Pancreas (tissue), 10 donors: ENCODE results near the gene FLRT1. TPM values are rescaled to one million over a fixed set of nuclear protein-coding genes. Genes with fewer than 3 reads are reported as not detected.

Source experiments
- ATAC-seq, 4 donors: fragments of 200-7000 bp; cut with Tn5 transposase; one replicate each; pipeline versions ENCODE4 v1.8.0 to v1.9.1; 2020; ENCODE audit warnings: mild to moderate bottlenecking in 4 of 4, moderate library complexity in 4 of 4
- DNase-seq, 6 donors: peaks; one replicate each; pipeline ENCODE4 v3.0.0-alpha.2; 2020
- FAIRE-seq: peaks from 2 replicates; lab custom pipeline; 2012; peaks lifted over from hg19 to GRCh38; lab: Jason Lieb, UNC
- H3K27ac ChIP-seq, 4 donors: fragments of 200-600 bp; sonication (generic); 1 replicate in 3 of 4; 2 replicates in 1 of 4; pipeline versions ENCODE4 v1.5.0 to v1.8.0; 2020
- H3K27me3 ChIP-seq, 4 donors: fragments of 200-600 bp; one replicate each; pipeline ENCODE4 v1.8.0; 2021
- H3K36me3 ChIP-seq, 3 donors: fragments of 200-600 bp; sonication (generic) in 1 of 3; one replicate each; pipeline versions ENCODE4 v1.5.0 to v1.8.0; 2020 to 2021
- H3K4me1 ChIP-seq, 3 donors: fragments of 200-600 bp; one replicate each; pipeline ENCODE4 v1.8.0; 2021
- H3K4me3 ChIP-seq, 4 donors: fragments of 200-600 bp; sonication (generic) in 2 of 4; one replicate each; pipeline versions ENCODE4 v1.5.0 to v1.8.0; 2020 to 2021
- H3K9me3 ChIP-seq, 4 donors: fragments of 200-600 bp; one replicate each; pipeline ENCODE4 v1.8.0; 2021
- CTCF ChIP-seq, 4 donors: fragments of 200-600 bp; sonication (generic) in 3 of 4; IDR thresholded peaks; one replicate each; pipeline versions ENCODE4 v1.5.0 to v1.8.0; 2021; ENCODE audit warnings: antibody characterized with exemption in 4 of 4
- whole genome bisulfite sequencing, 2 donors: extraction: QIAGEN DNeasy Blood & Tissue Kit; methylation state at CpG; one replicate each; pipeline ENCODE4 v1.1.7; 2013; 5-methylcytosine and 5-hydroxymethylcytosine counted together
- intact Hi-C, 3 donors: fragments of 100-400 bp; cut with DNase I; formaldehyde crosslinking; loops; one replicate each; pipeline versions ENCODE4 v1.11.1 to v1.14.2; 2022
- polyA plus RNA-seq, 2 donors: library from polyadenylated mRNA; stranded (reverse); fragments of 200-250 nt; gene quantifications; one replicate each; pipeline ENCODE4 v1.2.3, GENCODE V29; 2013
- total RNA-seq, 6 donors: library from RNA; stranded (reverse); fragmentation: NEBNext Ultra II Directional in 4 of 6; extraction: Animal tissue kit (Norgen Biotek cat#: 25700) in 4 of 6; gene quantifications; one replicate each; pipeline versions ENCODE4 v1.2.1 to v1.2.4, GENCODE V29; 2021 to 2023
- donor health status: healthy with polysubstance abuse.
- donor health status: DM: no; HTN: no; CAD: no; lungs with moderate emphysema.
- donor health status: DM: no; HTN: no; CAD: no.
- donor health status: control.
- donor health status: control.
- donor health status: Bipolar disorder and iron deficiency.
- donor health status: DM: yes; HTN: yes; CAD: no.
- donor health status: DM: no; HTN: no; CAD: no.
- donor health status: DM: no; HTN: no; CAD: no.
- donor health status: DM: yes; HTN: yes; CAD: no.

FLRT1 gene
- total and polyA plus RNA-seq, 8 donors = 0.04 to 0.87 (median 0.19) TPM

GRCh38 chr11:63997801-63998337 is 37.9 kb upstream of the FLRT1 start:
- intact Hi-C loops = loop anchor here in 1 of 3 donors (10.0 kb wide), 1 partner anchor 297 kb away; the partner anchor contains the start of gene KCNK4
- Histone ChIP-seq H3K9me3 (no peaks in the 10 kb centered on the region), H3K4me1 (peaks cover 0 to 5% (median 0%) of the 10 kb centered on the region in 3 donors), H3K4me3 (no peak overlapping the region), H3K27ac (no peak overlapping the region), H3K27me3 (no peaks in the 10 kb centered on the region), H3K36me3 (peaks cover 0 to 20% (median 12%) of the 10 kb centered on the region in 3 donors)
- TF ChIP-seq CTCF (IDR thresholded peaks at IDR 0.05) = no peak
- 82 to 89% methylated on average over 11 of the region's 11 CpGs for whole genome bisulfite sequencing, 2 donors
- ATAC-seq (no peak), DNase-seq (no peak), FAIRE-seq (no peak)

GRCh38 chr11:63998558-63999348 is 37.0 kb upstream of the FLRT1 start:
- WGBS, 2 donors = 90 to 91% methylated on average over 41 to 54 of the region's 54 CpGs
- FAIRE-seq (no peak), ATAC-seq (peak in 2 of 4 donors; percentile 1), DNase-seq (no peak)
- peaks cover 0 to 5% (median 0%) of the 10 kb centered on the region in 3 donors for H3K4me1 ChIP-seq
- peaks cover 0 to 20% (median 12%) of the 10 kb centered on the region in 3 donors for H3K36me3 ChIP-seq
- H3K27me3 ChIP-seq = no peaks in the 10 kb centered on the region
- peak overlapping the region in 1 of 4 donors; percentile 27 for H3K4me3 ChIP-seq
- no peak overlapping the region for H3K27ac ChIP-seq
- H3K9me3 ChIP-seq = no peaks in the 10 kb centered on the region
- intact Hi-C loops = loop anchor here in 1 of 3 donors (10.0 kb wide), 1 partner anchor 296 kb away; the partner anchor contains the start of gene KCNK4
- no peak for TF ChIP-seq CTCF (IDR thresholded peaks at IDR 0.05)

GRCh38 chr11:63999349-64000025 is 36.2 kb upstream of the FLRT1 start:
- FAIRE-seq (no peak), DNase-seq (peak in 2 of 6 donors; percentile 57 to 72), ATAC-seq (peak; percentile 19 to 67 (median 49))
- Histone ChIP-seq H3K4me3 (peak overlapping the region in 1 of 4 donors; percentile 27), H3K36me3 (peaks cover 0 to 20% (median 12%) of the 10 kb centered on the region in 3 donors), H3K4me1 (peaks cover 0 to 5% (median 2%) of the 10 kb centered on the region in 3 donors), H3K27me3 (no peaks in the 10 kb centered on the region), H3K9me3 (no peaks in the 10 kb centered on the region), H3K27ac (no peak overlapping the region)
- no peak for TF ChIP-seq CTCF (IDR thresholded peaks at IDR 0.05)
- intact Hi-C loops = loop anchor here in 2 of 3 donors (5.0 to 10.0 kb wide), 3 partner anchors 65 to 295 kb away; partner anchors contain the start of gene KCNK4 (in 1 of the 2)
- WGBS, 2 donors = 59 to 61% methylated on average over 59 of the region's 59 CpGs

GRCh38 chr11:64000026-64000739 is 35.5 kb upstream of the FLRT1 start:
- FAIRE-seq (no peak), DNase-seq (peak in 3 of 6 donors; percentile 65 to 85 (median 70)), ATAC-seq (peak; percentile 62 to 85 (median 82))
- Histone ChIP-seq H3K27me3 (no peaks in the 10 kb centered on the region), H3K4me3 (peak overlapping the region in 1 of 4 donors; percentile 27), H3K27ac (no peak overlapping the region), H3K9me3 (no peaks in the 10 kb centered on the region), H3K4me1 (peaks cover 0 to 5% (median 2%) of the 10 kb centered on the region in 3 donors), H3K36me3 (peaks cover 0 to 20% (median 12%) of the 10 kb centered on the region in 3 donors)
- TF ChIP-seq CTCF (IDR thresholded peaks at IDR 0.05) = peak; percentile 37 to 76 (median 63)
- 23 to 43% methylated on average over 37 to 67 of the region's 67 CpGs for WGBS, 2 donors
- intact Hi-C loops = loop anchor here in 2 of 3 donors (5.0 to 10.0 kb wide), 2 partner anchors 65 to 152 kb away; no protein-coding TSS in a partner anchor
